Measurements from ENCODE around the gene BANF2.

- TF ChIP-seq NRF1 (IDR thresholded peaks at IDR 0.05; ENCODE audit: low read depth, low read length) (no peak), GATA2 (CRISPR knock-in tag; IDR thresholded peaks at IDR 0.05) (no peak), CTCF (IDR thresholded peaks at IDR 0.05) (no peak), EZH2phosphoT487 (IDR thresholded peaks at IDR 0.05; ENCODE audit: borderline replicate concordance, low read depth) (no peak), CHD2 (IDR thresholded peaks at IDR 0.05; ENCODE audit: low read length, partially characterized antibody) (no peak), EP300 (IDR thresholded peaks at IDR 0.05; ENCODE audit: borderline replicate concordance in 1 of 2, low read depth in 1 of 2, low read length in 1 of 2) (no peak), RFX5 (IDR thresholded peaks at IDR 0.05; ENCODE audit: low read length) (no peak), NFIC (IDR thresholded peaks at IDR 0.05; ENCODE audit: borderline replicate concordance) (no peak), SIN3A (IDR thresholded peaks at IDR 0.05; ENCODE audit: borderline replicate concordance, low read depth, low read length) (no peak)
- TF ChIP-seq, protein P1, sequence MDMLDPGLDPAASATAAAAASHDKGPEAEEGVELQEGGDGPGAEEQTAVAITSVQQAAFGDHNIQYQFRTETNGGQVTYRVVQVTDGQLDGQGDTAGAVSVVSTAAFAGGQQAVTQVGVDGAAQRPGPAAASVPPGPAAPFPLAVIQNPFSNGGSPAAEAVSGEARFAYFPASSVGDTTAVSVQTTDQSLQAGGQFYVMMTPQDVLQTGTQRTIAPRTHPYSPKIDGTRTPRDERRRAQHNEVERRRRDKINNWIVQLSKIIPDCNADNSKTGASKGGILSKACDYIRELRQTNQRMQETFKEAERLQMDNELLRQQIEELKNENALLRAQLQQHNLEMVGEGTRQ (IDR thresholded peaks at IDR 0.05; ENCODE audit: borderline replicate concordance, low read depth, low read length): no peak
- TF ChIP-seq, protein P2, sequence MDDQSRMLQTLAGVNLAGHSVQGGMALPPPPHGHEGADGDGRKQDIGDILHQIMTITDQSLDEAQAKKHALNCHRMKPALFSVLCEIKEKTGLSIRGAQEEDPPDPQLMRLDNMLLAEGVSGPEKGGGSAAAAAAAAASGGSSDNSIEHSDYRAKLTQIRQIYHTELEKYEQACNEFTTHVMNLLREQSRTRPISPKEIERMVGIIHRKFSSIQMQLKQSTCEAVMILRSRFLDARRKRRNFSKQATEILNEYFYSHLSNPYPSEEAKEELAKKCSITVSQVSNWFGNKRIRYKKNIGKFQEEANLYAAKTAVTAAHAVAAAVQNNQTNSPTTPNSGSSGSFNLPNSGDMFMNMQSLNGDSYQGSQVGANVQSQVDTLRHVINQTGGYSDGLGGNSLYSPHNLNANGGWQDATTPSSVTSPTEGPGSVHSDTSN (IDR thresholded peaks at IDR 0.05): no peak
Measured at GRCh38 chr20:17785007-17785406, 85.2 kb downstream of the BANF2 start.
